ENCODE results near the gene RRBP1.
A peak's percentile ranks its signal among the peaks of the same experiment; 100 is the strongest.

The RRBP1 gene

DNA sequence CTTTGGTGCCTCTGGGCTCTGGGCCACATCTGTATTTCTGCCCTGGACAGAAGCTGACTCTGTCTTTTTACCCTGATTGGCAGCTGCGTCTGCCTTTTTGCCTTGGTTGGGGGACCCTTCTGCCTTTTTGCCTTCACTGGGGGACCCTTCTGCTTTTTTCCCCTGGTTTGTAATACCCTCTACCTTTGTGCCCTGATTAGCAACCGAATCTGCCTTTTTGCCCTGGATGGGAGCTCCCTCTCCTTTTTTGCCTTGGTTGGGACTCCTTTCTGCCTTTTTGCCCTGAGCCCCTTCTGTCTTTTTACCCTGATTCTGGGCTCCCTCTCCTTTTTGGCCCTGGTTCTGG is 23.4 kb downstream of the RRBP1 start:
- TF ChIP-seq, protein P1, sequence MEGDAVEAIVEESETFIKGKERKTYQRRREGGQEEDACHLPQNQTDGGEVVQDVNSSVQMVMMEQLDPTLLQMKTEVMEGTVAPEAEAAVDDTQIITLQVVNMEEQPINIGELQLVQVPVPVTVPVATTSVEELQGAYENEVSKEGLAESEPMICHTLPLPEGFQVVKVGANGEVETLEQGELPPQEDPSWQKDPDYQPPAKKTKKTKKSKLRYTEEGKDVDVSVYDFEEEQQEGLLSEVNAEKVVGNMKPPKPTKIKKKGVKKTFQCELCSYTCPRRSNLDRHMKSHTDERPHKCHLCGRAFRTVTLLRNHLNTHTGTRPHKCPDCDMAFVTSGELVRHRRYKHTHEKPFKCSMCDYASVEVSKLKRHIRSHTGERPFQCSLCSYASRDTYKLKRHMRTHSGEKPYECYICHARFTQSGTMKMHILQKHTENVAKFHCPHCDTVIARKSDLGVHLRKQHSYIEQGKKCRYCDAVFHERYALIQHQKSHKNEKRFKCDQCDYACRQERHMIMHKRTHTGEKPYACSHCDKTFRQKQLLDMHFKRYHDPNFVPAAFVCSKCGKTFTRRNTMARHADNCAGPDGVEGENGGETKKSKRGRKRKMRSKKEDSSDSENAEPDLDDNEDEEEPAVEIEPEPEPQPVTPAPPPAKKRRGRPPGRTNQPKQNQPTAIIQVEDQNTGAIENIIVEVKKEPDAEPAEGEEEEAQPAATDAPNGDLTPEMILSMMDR (IDR thresholded peaks at IDR 0.05), result no peak
- Mint-ChIP-seq H3K27me3 (ENCODE audit: low read depth, poor library complexity) (peaks cover 9% of the 10 kb centered on the region), H3K9me3 (peaks cover 35% of the 10 kb centered on the region), H3K4me1 (peaks cover 61% of the 10 kb centered on the region), H3K27ac (peak overlapping the region; percentile 80), H3K4me3 (no peak overlapping the region), H3K36me3 (ENCODE audit: low read depth) (peaks cover 74% of the 10 kb centered on the region)
- no peak for DNase-seq

DNA sequence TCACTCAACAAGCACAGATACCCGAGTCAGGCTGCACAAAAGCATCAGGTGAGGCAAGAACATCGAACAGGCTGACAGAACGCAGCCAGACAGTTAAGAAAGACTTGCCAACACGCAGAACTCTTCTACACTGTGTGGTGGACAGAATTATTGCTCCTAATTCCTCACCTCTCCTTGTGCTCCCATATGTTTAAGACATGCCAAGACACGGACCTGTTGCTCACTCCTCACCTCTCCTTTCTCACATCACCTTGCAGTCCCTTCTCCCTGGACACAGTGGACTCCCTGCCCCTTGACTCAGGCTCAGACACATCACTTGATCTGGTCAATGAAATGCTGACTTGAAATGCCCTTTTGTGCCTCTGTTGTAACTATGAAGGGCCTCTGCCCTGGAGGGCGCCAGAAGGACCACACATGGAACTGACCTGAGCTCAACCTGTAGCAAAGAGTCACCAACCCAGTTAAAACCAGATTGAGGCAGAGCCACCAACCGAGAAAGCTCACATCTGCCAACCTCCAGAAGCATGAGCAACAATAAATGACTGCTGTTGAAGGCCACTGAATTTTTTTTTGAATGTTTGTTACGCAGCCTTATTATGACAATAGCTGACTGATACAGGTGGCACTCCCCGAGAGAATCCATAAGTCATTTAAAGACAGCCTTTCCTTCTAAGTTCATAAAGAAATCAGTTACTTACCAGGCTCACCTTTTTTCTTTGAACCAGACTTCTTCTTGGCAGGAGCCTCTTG is 24.0 kb downstream of the RRBP1 start:
- Mint-ChIP-seq H3K27me3 (ENCODE audit: low read depth, poor library complexity) (peaks cover 9% of the 10 kb centered on the region), H3K36me3 (ENCODE audit: low read depth) (peaks cover 69% of the 10 kb centered on the region), H3K9me3 (peaks cover 35% of the 10 kb centered on the region)

DNA sequence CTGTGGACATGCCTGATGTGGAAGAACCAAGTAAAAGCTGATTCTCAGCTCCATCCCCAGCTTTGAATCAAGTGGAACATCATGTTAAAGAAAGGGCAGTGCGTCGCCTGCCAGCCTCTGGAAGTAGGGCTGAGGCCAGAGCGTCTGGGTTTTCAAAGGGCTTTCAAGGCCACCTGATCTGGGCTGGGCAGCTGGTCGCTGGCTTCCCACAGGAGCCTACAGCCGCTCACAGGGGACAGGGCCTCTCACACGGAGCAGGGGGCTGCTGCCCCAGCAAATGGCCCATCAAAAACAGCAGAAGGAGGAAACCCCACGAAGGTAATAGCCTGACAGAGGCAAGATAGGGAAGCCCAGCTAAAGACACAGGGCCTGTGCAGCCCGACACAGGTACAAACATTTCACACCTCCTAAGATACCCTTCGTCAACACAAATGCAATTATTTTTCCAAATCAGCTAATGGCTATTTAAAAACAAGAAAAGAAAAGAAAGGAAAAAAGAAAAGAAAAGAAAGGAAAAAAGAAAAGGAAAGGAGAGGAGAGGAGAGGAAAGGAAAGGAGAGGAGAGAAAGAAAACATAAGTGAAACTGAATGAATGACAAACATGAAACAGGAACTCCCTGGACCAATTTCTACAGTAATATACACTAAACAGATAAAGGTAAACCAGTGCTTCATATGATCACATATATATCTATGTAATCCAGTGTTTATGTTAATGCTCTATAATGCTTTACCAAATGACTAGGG is 24.8 kb downstream of the RRBP1 start:
- DNase-seq, result no peak
- peaks cover 49% of the 10 kb centered on the region for H3K4me1 Mint-ChIP-seq
- peaks cover 65% of the 10 kb centered on the region for H3K36me3 Mint-ChIP-seq (ENCODE audit: low read depth)
- H3K27ac Mint-ChIP-seq, result peak overlapping the region; percentile 50
- TF ChIP-seq, protein P1 (IDR thresholded peaks at IDR 0.05), result no peak
- H3K27me3 Mint-ChIP-seq (ENCODE audit: low read depth, poor library complexity), result peaks cover 9% of the 10 kb centered on the region
- H3K9me3 Mint-ChIP-seq, result peaks cover 35% of the 10 kb centered on the region
- H3K4me3 Mint-ChIP-seq, result peak overlapping the region; percentile 10

More for the DNA sequence above, 24.0 kb downstream of the RRBP1 start:
- DNase-seq, result no peak
- TF ChIP-seq, protein P1 (IDR thresholded peaks at IDR 0.05), result no peak
- Mint-ChIP-seq H3K4me3 (no peak overlapping the region), H3K27ac (peak overlapping the region; percentile 8), H3K4me1 (peaks cover 55% of the 10 kb centered on the region)

DNA sequence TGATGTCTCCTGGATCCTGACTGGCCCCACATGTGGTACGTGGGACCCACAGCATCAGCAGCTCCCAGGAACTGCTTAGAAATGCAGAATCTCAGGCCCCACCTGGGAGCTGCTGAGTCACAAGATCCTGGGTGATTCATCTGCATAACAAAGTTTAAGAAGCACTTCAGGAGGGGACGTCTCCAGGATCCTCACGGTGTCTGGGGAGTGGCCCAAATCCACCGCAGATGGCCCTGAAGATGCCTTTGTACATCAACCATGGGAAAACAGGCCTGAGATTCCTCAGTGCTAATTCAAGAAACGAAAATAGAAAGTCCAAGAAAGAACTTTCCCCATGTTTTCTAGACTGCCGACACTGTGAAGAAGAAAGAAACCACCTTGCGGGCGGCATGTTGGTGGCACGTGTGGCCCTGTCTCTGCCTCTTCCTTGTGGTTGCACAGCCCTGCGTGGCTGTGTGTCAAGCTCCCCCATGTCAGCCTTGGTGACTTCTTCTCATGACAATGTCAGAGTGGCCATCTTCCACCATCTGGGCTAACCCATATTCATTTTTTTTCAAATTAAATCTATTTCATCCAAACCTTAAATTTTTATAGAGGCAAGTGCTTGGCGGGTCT is 26.1 kb downstream of the RRBP1 start:
- H3K27ac Mint-ChIP-seq, result no peak overlapping the region
- peaks cover 9% of the 10 kb centered on the region for H3K27me3 Mint-ChIP-seq (ENCODE audit: low read depth, poor library complexity)
- no peak for DNase-seq
- H3K9me3 Mint-ChIP-seq, result peaks cover 31% of the 10 kb centered on the region
- peaks cover 44% of the 10 kb centered on the region for H3K4me1 Mint-ChIP-seq
- TF ChIP-seq, protein P1 (IDR thresholded peaks at IDR 0.05), result no peak
- H3K36me3 Mint-ChIP-seq (ENCODE audit: low read depth), result peaks cover 57% of the 10 kb centered on the region
- H3K4me3 Mint-ChIP-seq, result no peak overlapping the region

DNA sequence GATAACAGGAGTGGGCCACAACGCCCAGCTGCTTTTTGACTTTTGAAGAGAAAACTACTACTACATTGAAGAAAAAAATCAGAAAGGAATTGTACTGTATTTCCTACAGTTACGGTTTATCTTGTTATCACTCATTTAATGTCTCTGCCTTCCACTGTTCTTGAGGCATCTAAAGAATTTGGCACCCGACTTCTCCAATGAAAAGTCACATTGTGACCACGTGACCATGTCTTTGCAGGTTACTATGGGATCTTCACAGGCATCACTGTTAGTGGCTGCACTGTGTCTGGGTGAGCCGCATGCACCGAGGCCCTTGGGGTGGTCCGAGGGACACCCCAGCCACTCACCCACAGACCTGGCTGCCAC is 26.8 kb downstream of the RRBP1 start:
- Mint-ChIP-seq H3K4me1 (peaks cover 44% of the 10 kb centered on the region), H3K9me3 (peaks cover 26% of the 10 kb centered on the region), H3K4me3 (no peak overlapping the region), H3K27me3 (ENCODE audit: low read depth, poor library complexity) (peaks cover 6% of the 10 kb centered on the region), H3K36me3 (ENCODE audit: low read depth) (peaks cover 50% of the 10 kb centered on the region), H3K27ac (no peak overlapping the region)
- no peak for DNase-seq
- TF ChIP-seq, protein P1 (IDR thresholded peaks at IDR 0.05), result no peak
